ENCODE data around the gene OASL.
"Not testable (repeated sequence)": the region's sequence is repeated elsewhere in the genome, so short reads cannot be mapped to it uniquely, and the experiment has no call there.

OASL gene

GRCh38 chr12:121059031-121059898 is 20.2 kb upstream of the OASL start:
- DNase-seq: no peak

- no peak for DNase-seq
Observed at GRCh38 chr12:121057794-121058193, 18.7 kb upstream of the OASL start.

GRCh38 chr12:121053706-121054105 is 14.7 kb upstream of the OASL start:
- DNase-seq: no peak

DNA sequence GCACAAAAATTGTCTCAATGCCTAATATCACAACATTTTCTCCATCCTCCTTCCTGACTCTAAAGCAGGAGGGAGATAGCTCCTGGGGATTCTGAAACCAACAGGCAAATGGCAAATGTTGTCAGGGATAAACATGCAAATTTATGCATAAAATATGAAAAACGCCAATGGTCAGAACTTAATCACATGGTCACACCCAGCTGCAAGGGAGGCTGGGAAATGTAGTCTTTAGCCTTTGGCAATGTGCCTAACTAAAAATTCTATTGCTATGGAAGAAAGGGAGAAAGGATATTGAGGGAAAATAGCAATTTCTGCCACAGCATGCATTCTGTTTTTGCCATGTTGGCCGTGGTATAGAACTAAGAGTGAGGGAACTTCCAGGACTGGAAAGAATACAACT is 11.7 kb upstream of the OASL start:
- DNase-seq: peak in 1 of 4 experiments; percentile 9

- no peak for DNase-seq
Observed at GRCh38 chr12:121048442-121048841, 9.4 kb upstream of the OASL start.

DNA sequence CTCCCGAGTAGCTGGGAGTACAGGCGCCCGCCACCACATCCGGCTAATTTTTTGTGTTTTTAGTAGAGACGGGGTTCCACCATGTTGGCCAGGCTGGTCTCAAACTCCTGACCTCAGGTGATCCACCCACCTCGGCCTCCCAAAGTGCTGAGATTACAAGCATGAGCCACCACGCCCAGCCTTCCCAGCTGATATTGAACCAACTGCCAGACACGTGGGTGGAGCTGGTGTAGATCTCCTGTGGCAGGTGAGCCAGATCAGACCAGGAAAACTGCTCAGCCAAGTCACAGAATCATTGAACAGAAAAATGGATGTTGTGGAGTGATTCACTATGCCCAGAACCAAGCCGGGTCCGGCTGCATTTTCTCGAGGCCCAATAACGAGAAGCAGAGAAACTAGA is 8.4 kb upstream of the OASL start:
- DNase-seq: not testable (repeated sequence)

- no peak for DNase-seq
Observed at GRCh38 chr12:121043067-121043466, 4.0 kb upstream of the OASL start.

- DNase-seq: peak; percentile 29 to 64 (median 32)
Observed at GRCh38 chr12:121036810-121037326, 2.2 kb downstream of the OASL start.

DNA sequence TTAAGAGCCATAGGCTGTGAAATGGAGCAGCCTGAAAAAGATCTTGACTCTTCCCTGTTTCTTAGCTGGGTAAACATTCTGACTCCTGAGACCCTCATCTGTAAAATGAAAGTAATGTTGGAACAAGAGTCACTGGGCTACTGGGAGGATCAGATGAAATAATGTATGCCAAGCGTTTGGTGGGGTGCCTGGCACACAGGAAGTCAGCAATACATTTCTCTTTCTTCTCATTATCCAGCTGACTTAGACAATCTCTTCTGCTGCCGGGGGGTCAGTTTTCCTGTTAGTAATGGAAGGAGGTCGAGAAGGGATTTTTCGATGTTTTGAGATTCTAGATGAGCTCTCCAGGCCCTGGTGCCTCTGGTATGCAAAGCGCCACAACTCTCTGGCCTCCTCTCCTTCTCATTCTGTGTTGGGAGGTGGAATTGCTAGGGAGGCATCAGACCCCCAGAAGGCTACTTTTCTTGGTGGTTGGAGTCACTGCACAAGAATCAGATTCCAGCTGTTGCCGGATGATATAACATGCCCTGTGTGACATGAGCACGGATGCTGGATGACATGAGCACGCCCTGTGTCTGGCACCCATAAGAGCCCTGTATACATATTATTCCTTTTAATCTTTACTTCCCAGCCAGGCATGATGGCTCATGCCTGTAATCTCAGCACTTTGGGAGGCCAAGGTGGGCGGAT is 4.3 kb downstream of the OASL start:
- DNase-seq: no peak

DNA sequence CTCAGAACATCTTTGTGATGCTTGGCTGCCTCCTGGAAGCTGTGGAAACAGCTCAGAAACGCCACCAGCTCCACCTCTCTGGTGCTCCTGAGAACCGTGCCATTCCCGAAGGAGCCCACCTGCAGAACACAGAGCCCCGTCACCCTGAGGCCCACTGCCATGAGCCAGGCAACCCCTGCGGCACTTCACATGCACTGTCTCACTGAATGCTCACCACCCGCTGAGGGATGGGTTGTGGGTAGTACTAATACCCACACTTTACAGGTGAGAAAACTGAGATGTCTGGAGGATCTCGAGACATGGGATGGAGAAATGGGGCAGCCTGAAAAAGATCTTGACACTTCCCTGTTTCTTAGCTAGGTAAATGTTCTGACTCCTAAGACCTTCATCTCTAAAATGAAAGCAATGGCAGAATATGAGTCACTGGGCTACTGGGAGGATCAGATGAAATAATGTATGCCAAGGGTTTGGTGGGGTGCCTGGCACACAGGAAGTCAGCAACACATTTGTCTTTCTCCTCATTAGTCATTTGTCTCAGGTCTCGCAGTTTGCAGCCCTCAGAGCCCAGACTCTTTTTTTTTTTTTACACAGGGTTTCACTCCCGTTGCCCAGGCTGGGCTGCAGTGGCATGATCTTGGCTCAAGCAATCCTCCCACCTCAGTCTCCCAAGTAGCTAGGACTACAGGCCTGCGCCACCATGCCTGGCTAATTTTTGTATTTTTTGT is 5.3 kb downstream of the OASL start:
- peak; percentile 41 to 66 (median 45) for DNase-seq

GRCh38 chr12:121030576-121031212 is 8.4 kb downstream of the OASL start:
- DNase-seq: no peak

DNA sequence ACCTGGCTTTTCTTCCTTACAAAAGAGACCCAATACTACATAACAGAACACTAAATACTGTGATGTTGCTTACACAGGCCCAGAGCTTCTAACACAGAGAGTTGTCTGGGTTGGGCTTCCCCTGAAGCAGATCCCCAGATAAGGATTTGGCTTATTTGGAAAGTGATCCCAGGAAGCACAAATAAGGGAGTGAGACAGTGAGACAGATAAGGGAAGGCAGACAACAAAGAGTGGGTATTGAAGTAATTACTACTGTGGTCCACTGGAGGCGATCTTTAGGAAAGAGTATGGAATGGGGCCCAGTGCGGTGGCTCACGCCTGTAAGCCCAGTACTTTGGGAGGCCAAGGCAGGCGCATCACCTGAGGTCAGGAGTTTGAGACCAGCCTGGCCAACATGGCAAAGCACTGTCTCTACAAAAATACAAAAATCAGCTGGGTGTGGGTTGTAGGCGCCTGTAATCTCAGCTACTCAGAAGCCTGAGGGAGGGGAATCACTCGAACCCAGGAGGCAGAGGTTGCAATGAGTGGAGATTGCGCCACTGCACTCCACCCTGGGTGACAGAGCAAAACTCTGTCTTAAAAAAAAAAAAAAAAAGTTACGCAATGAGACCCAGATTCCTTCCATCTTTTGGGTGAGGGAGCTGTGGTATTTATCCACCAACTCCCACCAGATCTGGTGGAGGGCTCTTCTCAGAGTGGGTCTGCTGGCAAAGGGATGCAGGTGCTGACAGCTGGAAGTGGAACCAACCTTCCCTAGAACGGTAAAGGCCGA is 12.6 kb downstream of the OASL start:
- DNase-seq: no peak

GRCh38 chr12:121025442-121026226 is 13.4 kb downstream of the OASL start:
- no peak for DNase-seq

DNA sequence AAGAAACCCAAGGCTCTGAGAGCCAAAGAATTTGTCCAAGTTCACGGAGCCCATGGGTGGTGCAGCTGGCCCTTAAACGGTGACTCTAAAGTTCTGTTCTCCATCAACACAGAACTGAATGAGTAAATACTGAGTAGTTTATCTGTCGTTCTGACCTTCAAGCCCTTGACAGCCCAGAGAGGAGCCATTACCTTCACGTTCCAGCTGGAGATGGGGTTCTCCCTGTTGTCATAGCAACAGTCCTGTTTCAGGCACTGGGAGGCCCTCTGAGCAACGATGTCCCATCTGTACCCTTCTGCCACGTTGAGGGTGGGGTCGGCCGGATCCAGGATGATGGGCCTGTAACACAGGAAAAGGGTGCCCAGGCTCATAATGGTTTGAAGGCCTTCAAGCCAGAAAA is 15.2 kb downstream of the OASL start:
- no peak for DNase-seq

- no peak for DNase-seq
Observed at GRCh38 chr12:121022713-121023112, 16.3 kb downstream of the OASL start.

DNA sequence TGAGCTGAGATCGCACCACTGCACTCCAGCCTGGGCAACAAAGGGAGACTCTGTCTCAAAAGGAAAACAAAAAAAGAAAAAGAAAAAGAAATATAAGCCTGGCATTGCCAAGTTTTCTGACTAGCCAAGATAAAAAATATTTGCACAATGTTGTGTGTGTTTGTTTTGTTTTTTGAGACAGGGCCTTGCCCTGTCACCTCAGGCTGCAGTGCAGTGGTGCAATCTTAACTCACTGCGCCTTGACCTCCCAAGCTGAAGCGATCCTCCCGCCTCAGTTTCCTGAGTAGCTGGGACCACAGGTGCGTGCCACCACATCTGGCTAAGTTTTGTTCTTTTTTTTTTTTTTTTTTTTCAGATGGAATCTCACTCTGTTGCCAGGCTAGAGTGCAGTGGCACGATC is 17.3 kb downstream of the OASL start:
- DNase-seq: no peak

- DNase-seq: no peak
Observed at GRCh38 chr12:121018860-121019617, 20.0 kb downstream of the OASL start.

DNA sequence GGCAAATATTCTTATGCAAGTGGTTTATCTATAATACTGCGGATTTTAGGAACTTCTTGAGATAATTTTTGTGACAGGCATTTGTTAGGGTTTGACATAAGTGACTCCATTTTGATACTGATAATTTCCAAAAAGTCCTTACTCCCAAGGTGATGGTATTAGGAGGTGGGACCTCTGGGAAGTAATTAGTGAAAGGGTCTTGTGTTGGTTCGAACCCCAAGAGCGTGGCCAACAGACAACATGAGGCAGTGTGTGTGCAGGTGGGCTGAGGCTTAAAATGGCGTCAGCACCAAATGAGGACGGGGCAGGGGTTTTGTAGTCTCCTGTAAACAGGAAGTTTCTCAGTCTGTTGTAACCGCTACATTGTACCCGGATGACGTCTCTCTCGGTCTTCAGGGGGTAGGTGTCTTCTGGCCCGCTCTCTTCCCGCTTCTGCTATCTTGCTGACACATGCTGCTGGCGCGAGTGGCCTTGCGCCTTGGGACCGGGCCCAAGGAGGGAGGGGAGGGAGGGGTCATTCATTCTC is 21.0 kb downstream of the OASL start:
- DNase-seq: peak in 3 of 4 experiments; percentile 39 to 51 (median 45)

- peak; percentile 93 to 95 (median 93) for DNase-seq
Observed at GRCh38 chr12:121015825-121016766, 22.9 kb downstream of the OASL start, which contains the start of gene C12orf43. Gene C12orf43, minus strand, starts transcription at chr12:121016487. Its CDS starts 13 bp downstream, at chr12:121016474.
